HG03378 (cell line): Measurements from ENCODE around the gene OR10G3.

ENCODE experiments used
- ATAC-seq: cut with Tn5 transposase; IDR thresholded peaks from one replicate; pipeline ENCODE4 v1.9.1; 2021; ENCODE audit warnings: mild to moderate bottlenecking, moderate library complexity; ENCODE audit not compliant: unreplicated experiment

OR10G3 gene

DNA sequence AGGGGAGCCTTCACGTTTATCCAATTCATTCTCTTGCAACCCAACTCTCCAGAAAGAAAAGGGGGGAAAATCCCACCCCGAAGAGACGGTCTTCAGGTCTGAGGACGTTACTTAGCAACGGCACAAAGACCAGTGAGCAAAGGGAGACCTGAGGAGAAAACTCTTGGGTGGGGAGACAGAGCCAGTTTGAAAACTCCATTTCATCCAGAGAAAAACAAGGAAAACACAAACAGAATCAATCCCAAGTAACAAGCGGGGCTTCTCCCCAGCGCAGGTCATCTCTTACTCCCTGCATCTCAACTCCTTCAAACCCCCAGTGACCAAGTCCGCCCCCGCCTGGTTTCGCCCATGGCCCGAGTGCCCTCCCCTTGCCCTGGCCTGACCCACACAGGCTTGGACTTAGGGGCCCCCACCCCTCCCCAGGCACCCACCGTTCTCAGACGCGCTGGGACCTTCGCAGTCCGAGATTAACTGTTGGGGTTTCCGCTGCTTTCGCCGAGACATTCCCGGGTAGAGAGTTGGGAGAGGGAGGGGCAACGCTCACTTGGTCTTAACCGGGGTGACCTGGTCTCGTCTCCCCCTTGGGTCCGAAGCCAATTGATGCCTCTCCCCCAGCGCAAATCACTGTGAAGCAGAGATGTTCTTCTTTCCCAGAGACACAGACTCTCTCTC is 43.3 kb downstream of the OR10G3 start:
- ATAC-seq: no peak

DNA sequence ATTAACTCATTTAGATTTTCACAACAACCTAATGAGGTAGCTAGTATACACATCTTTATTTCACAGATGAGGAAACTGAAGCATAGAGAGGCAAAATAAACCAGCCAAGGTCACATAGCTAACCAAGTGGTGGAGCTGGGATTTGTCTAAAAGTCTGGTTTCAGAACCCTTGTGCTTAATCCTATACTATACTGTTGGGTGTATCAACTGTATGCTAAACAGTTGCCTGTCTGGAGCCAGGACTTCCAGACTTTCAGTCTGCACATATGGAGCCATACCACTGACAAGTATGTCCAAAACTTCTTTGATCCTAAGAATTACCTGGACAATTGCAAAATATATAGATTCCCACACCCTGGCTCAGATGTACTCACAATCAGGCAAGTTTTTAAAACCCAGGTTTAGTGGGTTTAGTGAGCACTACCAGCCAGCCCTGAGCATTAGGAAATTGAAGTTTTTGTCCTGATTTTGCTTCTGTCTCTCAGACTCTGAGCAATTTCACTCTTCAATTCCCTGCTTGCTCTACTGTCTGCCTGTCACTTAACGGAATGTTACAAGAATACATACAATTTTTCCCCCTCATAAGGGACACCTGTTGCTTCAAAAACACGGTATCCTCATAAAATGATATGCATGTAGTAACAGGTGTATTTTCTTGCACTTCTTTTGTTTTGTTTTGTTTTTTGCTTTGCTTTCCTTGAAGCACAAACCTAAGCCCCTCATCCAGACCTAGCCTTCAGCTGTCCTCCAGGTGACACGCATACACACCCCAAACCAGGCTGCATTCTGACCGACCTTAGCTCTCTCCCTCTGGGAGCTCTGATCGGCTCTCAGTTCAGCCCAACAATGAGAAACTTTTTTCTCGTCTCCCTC is 44.1 kb downstream of the OR10G3 start:
- no peak for ATAC-seq

DNA sequence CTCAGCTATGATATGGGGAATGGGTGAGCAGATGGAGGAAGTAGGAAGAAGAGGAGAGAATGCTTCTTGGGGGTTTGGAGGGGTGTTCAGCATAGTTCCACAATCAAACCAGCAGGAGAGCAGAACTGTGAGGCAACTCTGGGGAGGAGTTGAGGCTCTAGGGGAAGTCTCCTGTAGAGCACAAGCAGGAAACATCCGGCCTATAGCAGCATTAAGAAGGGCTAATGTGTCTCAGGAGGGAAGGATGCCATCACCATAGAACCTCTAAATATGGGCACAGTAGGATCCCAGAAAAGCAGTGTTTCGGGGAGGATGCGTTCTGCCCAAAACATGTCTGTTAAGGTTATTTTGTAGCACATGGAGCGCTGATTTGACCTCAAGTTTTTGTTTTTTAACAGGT is 45.3 kb downstream of the OR10G3 start:
- no peak for ATAC-seq

DNA sequence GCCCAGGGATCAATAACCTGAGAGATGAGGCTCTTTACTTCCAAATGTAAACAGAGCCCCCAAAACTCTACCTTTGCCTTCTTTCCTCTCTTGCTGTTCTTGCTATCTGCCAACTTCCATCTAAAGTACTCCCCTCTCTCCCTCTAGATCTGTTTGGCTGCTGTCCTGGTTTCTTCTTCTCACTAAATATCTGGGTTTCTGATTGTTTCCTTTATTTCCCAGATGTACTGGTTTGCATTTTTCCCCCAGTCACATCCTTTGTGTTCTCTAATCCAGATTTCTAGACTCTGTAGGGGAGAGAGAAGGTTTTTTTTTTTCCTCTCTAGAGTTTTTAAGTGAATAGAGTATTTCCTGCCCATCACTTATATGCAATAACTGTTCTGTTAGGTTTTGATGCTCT is 46.6 kb downstream of the OR10G3 start:
- no peak for ATAC-seq

DNA sequence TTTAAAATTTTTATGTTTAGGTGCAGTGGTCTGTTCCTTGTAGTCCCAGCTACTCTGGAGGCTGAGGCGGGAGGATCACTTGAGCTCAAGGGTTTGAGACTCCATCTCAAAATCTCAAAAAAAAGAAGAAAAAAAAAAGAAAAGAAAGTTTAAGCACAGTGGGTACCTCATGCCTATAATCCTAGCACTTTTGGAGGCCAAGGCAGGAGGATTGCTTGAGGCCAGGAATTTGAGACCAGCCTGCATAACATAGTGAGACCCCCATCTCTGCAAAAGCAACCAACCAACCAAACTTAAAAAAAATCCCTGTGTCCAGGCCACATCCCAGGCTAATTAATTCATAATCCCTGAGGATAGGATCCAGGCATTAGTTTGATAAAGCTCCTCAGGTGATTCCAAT is 50.4 kb downstream of the OR10G3 start:
- ATAC-seq: no peak

DNA sequence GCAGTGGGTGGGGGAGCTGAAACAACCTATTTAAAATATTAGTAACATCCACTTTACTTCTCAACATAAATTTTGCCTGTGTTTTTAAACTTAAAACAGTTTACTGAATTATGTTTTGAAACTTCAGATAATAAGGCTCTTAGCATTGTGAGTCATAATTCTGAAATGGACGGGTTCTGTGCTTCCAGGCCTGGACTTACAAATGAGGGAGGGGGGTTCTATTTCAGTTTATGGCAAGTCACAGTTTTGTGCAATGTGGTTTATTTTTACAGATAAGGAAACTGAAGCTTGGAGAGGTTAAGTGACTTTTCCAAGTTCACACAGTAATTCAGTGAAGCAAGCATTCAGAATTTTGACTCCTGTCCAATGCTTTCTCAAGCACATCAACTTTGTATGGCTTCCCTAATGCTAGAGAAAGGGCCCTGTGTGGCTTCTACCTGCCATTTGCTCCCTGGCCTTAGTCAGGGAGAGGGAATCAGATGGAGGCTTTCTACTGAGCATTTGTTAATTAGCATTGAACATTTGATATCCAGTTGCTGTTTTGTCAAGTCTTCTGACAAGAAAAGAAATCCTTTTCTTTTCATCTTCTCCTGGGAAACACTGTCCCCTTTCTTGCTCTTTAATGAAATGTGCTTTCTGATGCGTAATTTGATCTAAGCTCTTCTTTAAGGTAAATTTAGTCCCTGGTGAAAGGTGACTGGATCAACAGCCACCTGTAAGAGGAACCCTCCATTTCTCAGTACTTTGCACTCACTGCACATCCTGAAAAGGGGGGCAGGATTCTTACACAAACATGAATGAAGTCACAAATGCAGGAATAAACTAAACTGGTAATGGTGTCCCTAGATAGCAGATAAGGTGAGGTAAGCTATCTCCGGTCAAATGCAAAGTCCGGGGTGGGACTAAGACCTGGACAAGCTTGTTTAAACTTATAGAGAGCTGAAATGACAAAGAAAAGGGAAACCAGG is 51.2 kb downstream of the OR10G3 start:
- ATAC-seq: no peak

DNA sequence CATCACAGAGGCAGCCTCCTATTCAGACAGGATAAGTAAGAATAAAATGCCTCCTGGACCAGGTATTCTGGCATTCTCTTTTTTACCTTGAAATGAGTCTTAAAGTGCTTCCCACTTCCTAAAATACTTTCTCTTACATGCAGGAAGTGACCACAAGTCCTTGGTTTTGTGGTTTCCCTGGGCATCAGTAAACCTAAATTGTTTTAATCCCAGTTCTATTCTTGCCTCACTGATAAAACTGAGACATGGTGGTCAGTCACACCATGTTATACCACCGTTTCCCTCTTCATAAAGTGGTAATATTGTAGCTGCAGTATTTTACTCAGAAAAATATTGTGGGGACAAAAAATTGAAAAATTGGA is 52.6 kb downstream of the OR10G3 start:
- no peak for ATAC-seq

DNA sequence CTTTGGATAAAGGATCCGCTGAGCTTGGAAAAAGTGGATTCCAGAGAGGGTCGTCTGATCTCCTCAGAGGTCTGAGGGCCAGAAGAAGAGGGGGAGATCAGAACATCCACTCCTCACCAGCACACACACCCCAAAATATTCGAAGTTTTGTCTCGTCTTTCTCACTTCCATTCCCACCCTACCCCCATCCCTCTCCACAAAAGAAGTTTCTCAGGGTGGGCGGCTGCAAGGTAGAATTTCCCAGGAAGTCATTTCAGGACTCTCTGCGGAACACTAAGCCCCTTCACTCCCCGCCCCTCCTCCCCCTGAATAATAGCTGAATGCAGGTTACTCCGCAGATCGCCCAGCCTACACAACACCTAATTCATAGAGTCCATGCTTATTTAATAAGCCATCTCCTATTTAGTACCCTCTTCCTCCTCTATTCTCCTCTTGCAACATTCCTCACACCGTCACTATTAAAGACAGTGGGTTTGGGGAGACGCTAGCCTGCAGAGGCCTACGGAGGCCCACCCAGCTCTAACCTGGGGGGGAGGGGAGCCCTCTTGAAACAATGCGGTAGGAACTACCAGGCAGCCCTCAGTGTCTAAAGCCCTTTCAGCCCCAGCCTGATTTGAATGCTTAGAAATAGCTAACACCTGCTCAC is 53.1 kb downstream of the OR10G3 start:
- no peak for ATAC-seq

DNA sequence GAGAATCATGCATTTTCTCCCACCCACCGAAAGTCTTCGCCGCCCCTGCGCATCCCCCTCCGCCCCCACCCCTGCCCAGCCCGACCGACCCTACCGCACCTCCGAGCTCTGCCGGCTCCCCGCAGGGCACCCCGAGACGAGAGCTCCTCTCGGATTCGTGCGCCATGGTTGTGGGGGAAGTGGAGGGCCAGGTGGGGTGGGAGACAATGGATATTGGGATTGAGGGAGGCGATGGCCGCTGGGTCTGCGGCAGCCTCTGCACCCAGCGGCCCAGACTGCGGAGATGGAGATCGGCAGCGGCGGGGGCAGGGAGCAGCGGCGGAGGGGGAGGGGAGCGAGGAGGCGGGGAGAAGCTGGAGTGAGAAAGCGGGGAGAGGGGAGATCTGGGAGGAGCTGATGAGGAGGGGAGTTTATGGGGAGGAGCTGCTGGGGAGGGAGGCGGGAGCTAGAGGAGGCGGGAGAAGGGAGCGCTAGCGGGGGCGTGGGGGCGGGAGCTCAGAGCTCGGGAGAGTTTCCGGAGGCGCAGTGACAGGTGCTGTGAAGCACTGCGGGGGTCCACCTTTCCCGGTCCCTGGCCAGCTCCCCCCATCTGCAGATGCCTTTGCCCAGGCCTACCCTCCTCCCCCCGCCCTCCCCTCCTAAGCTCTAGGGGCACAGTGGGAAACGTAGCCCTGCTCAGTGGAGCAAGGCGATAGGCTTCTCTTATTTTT is 53.8 kb downstream of the OR10G3 start, which contains the start of gene SALL2:
Gene SALL2 (minus strand): TSS at position 385 of the 710 bp plus-strand sequence. CDS start 219 bp downstream, at position 166.
- no peak for ATAC-seq

DNA sequence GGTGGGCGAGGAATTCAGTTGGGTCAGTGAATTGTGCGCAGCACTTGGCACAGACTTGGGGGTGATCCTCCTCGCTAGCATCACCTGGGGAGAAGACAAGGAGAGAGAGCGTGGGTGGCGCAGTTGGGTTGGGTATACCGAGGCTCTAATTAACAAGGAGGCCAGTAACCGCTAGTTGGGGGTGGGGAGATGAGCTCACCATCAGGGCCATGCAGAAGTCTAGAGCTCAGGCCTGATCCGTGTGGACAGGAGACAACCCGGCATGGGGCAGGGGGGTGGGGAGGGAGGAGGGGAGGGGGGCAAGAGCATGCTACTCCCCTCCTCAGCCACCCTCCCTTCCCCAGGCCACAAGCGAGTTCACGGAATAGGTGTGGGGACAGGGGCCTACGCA is 54.3 kb downstream of the OR10G3 start:
- ATAC-seq: no peak

DNA sequence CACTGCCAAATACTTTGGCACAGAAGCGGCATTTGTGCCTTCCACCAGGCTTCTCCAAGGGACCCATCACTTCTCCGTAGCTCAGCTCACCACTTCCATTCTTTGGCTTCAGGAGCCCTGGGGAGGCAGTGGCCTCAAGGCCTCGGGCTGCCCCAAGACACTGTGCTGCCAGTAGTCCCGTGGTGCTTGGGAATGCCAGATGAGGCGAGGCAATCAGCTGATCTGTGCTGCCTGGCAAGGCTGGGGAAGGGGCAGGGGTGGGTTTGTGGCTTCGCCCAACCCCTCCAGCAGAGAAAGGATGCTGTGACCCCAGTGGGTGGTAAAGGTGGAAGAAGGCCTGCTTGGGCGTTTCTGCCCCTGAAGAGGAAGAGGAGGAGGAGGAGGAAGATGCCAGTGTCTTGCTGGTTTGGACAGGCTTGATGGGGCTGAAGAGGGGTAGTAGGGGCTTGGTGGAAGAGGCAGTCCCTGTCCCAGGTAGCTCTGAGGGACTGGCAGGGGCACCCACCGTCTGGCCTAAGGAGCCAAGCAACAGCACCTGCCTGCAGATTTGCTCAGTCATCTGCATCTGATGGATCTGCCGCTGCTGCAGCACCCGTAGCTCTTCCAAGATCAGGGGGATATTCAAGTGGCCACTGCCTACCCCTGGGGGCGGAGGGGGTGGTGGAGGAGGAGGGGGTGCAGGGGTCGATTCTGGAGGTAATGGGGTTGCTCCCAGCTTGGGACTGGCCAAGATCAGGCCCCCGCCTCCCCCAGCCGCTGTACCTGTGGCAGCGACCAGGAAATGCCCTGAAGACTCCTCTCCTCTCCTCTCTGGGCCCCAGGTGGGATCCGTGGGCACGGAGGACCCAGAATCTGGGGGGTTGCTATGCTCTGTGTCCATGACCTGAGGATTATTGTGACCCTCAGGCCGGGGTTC is 55.0 kb downstream of the OR10G3 start:
- ATAC-seq: no peak

DNA sequence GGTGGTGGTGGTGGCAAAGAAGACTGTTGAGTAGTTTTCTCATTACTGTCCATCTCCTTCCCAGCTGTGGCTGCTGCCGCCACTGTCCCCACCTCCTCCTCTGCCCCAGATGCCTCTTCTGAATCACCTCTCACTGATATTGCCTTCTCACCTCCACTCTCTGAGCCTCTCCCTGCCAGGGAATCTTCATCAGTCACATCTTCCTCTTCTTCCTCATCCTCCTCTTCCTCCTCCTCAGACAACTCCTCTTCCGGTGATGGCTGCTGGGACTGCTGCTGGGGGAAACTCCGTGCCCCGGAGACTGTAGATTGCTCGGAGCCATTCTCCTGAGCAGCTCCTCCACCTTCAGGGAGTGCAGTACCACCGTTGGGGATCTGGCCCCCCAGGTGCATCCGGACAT is 56.7 kb downstream of the OR10G3 start:
- ATAC-seq: no peak

DNA sequence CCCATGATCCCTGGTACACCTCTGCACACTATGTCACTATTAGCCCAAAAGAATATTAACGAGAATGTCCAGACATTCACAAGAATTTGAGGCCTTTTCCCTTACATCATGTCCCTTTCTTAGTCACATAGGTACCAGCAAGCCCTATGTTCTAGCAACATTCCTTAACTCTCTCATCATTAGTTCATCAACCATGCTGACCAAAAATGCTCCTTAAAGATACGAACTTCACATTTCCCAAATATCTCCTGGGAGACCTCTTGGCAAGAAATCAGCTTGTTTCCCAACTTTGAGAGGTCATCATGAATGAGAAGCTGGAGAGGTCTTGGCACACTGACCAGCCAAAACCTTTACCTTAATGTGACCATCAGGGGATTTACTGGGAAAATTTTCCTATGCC is 58.4 kb downstream of the OR10G3 start:
- ATAC-seq: no peak

DNA sequence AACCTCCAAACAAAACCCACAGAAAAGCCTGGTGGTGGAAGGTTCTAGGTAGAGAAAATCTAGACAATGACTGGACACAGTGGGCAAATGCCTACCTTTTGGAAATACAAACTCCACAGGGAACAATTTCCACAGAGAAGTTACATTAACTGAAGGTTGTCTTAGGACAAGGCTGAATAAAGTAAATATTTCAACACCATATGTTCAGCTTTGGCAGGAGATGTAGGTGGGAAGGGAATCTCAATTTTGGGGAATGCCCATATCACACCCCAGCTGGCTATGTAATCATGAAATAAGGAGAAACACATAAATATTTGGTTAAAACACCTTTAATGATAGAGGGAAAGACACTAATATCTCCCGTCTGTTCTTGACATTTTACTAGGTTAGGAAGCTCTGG is 59.1 kb downstream of the OR10G3 start:
- ATAC-seq: no peak

DNA sequence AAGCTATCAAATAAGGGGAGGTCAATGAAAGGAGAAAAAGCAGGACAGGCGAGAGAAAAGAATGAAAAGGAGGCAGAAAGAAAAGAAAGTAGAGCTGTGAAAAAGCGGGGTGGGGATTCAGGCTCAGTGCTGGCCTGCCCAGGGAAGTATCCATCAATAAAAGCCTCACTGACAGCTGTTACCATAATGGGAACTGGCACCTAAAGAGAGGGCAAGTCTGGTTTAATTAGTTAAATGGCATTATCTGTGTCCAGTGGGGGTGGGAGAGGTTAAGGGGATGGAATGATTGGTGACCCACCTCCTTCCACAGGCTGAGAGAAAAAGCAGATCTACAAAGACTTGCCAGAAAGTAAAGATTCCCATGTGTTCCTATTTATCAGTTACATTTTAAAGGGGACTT is 61.2 kb downstream of the OR10G3 start:
- ATAC-seq: no peak
